ENCODE results near the gene LRP3. TPM values are rescaled to one million over a fixed set of nuclear protein-coding genes. Genes with fewer than 3 reads are reported as not detected.

LRP3 gene
- total RNA-seq, 1 experiment from 2014 or later, result 29.0 TPM

- no peak for TF ChIP-seq POLR2A (IDR thresholded peaks at IDR 0.05; ENCODE audit: borderline replicate concordance, extremely low read depth, insufficient read depth, insufficient read length)
- TF ChIP-seq ZFX (IDR thresholded peaks at IDR 0.05), result no peak
Observed at GRCh38 chr19:33197591-33198000, 3.5 kb downstream of the LRP3 start (continued).

DNA sequence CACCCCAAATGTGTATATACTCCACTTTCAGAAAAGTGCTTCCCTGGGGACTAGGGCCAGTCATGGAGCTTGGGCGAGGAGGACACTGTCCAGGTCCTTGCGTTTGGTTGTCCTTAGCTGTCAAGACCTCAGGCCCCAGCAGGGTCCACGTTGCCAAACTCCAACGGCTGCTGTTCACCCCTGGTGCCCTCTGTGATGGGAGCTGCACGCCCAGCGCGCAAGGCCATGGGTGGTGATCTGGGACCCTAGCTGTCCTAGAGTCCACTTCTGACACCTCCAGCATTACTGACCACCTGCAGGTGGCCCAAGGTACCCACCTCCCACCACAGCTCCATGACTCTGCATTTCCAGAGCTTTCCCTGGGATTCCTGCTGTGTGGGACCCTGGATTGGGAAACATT lies 4.0 kb downstream of the LRP3 start:
- H3K4me2 ChIP-seq (ENCODE audit: low read length), result no peak overlapping the region
- ChIA-PET POLR2A (interaction anchor here (0.9 kb wide), 1 partner anchor 14 kb away, joined by 3 read pairs; no protein-coding TSS in a partner anchor), RAD21 (ENCODE audit: low non-redundant PET in 1 of 2, low total read pairs in 2 of 2, uncharacterized antibody in 2 of 2, unreplicated experiment in 2 of 2) (no interaction called here), CTCF (no interaction called here)
- ATAC-seq (no peak), DNase-seq (ENCODE audit: low read depth, low spot score) (no peak)
- intact Hi-C loops (cut with micrococcal nuclease), result no loop called here
- peaks cover 11 to 18% of the 10 kb centered on the region in 2 experiments for H3K4me1 ChIP-seq (ENCODE audit: control insufficient read depth in 1 of 2, insufficient read depth in 2 of 2, low read length in 2 of 2)
- no peaks in the 10 kb centered on the region for H3K27me3 ChIP-seq (ENCODE audit: insufficient read depth, low read length)
- H3K36me3 ChIP-seq (ENCODE audit: control insufficient read depth in 1 of 2, insufficient read depth in 2 of 2, low read length in 2 of 2), result peaks cover 0 to 11% of the 10 kb centered on the region in 2 experiments; a peak in 2 of 4 replicates
- no TSS peak for BruUV-seq (replicated peaks)
- peaks cover 14% of the 10 kb centered on the region for H3K79me2 ChIP-seq (ENCODE audit: insufficient read depth, low read length)
- H3K4me3 ChIP-seq (replicated peaks in 1 of 2; ENCODE audit: low read depth in 1 of 2, low read length in 2 of 2), result no peak overlapping the region
- H3K9me2 ChIP-seq (ENCODE audit: insufficient read depth), result no peaks in the 10 kb centered on the region
- H3K27ac ChIP-seq (ENCODE audit: low read depth, low read length), result no peak overlapping the region
- no peak overlapping the region for H2AFZ ChIP-seq (ENCODE audit: low read depth, low read length, poor library complexity, severe bottlenecking)
- no peaks in the 10 kb centered on the region for H4K20me1 ChIP-seq (ENCODE audit: insufficient read depth)
- TF ChIP-seq SIN3A (IDR thresholded peaks at IDR 0.05; ENCODE audit: low read depth), result no peak
- no peaks in the 10 kb centered on the region for H3K9me3 ChIP-seq (ENCODE audit: control insufficient read depth in 1 of 2, insufficient read depth in 1 of 2, low read depth in 1 of 2, low read length in 2 of 2)
- H3K9ac ChIP-seq (ENCODE audit: low read length), result no peak overlapping the region

GRCh38 chr19:33199441-33200265 lies 5.5 kb downstream of the LRP3 start:
- no peak overlapping the region for H2AFZ ChIP-seq (ENCODE audit: low read depth, low read length, poor library complexity, severe bottlenecking)
- CTCF ChIA-PET, result no interaction called here
- intact Hi-C loops (cut with micrococcal nuclease), result no loop called here
- H3K79me2 ChIP-seq (ENCODE audit: insufficient read depth, low read length), result peaks cover 14% of the 10 kb centered on the region
- no peaks in the 10 kb centered on the region for H4K20me1 ChIP-seq (ENCODE audit: insufficient read depth)
- no peak overlapping the region for H3K27ac ChIP-seq (ENCODE audit: low read depth, low read length)
- DNase-seq (ENCODE audit: low read depth, low spot score) (no peak), ATAC-seq (no peak)
- POLR2A ChIA-PET, result no interaction called here
- peaks cover 0 to 13% of the 10 kb centered on the region in 2 experiments; a peak in 2 of 4 replicates for H3K36me3 ChIP-seq (ENCODE audit: control insufficient read depth in 1 of 2, insufficient read depth in 2 of 2, low read length in 2 of 2)
- no peak overlapping the region for H3K4me2 ChIP-seq (ENCODE audit: low read length)
- no peak overlapping the region for H3K9ac ChIP-seq (ENCODE audit: low read length)
- H3K4me3 ChIP-seq (replicated peaks in 1 of 2; ENCODE audit: low read depth in 1 of 2, low read length in 2 of 2), result no peak overlapping the region
- H3K4me1 ChIP-seq (ENCODE audit: control insufficient read depth in 1 of 2, insufficient read depth in 2 of 2, low read length in 2 of 2), result peaks cover 5 to 12% of the 10 kb centered on the region in 2 experiments
- no peaks in the 10 kb centered on the region for H3K9me3 ChIP-seq (ENCODE audit: control insufficient read depth in 1 of 2, insufficient read depth in 1 of 2, low read depth in 1 of 2, low read length in 2 of 2)
- H3K9me2 ChIP-seq (ENCODE audit: insufficient read depth), result no peaks in the 10 kb centered on the region
- BruUV-seq (replicated peaks), result no TSS peak
- TF ChIP-seq ZNF274 (IDR thresholded peaks at IDR 0.05; ENCODE audit: low read depth, low read length), result no peak
- RAD21 ChIA-PET (ENCODE audit: low non-redundant PET in 1 of 2, low total read pairs in 2 of 2, uncharacterized antibody in 2 of 2, unreplicated experiment in 2 of 2), result no interaction called here
- no peaks in the 10 kb centered on the region for H3K27me3 ChIP-seq (ENCODE audit: insufficient read depth, low read length)

All from HCT116 (cell line).